Middle frontal gyrus (tissue), 1 donor: ENCODE results near the gene FSTL4.

Source experiments
- DNase-seq: peaks from one replicate; pipeline ENCODE4 v3.0.0-alpha.2; 2015; ENCODE audit warnings: low spot score; ENCODE audit errors: extremely low spot score

The FSTL4 gene

DNA sequence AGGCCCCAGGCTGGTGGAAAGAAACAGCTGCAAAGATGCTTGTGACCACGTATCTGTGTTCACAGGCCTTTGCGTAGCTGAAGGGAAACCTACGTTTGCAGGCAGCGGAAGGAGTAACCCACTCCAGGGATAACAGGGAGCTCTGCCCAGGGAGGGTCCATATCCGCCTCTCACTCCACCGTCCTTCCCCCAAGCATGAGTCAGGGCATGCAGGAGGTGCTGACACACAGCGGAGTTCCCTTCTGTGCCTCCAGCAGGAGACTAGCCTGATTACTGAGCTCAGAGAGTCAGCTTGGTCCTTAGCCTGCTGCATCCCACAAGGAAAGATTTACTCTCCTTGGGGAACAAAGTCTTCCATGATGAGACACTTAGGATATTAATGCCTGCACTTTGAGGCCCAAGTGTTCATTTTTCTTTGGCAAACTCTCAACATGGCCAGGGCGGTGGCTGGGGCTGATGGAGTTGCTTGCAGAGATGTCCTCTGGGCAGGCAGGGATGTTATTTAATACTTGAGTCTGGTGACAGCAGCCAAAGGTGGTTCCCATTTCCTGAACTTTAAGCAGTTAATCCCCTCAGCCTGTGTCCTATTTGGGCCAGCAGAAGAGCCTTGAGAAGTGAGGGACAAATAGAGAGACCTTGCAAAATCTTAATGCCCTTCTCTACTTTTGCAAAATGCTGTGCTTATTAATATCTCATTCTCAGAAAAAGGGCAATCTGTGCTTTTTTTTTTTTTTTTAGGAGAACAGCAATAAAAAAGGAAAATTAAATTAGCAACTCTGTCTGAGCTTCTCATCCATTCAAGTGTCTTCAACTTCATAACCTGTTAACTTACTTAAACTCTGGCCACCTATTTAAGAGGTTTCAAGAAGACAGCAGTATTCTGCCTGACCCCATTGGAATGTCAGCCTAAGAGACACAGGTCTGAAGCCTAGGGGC, 338.4 kb downstream of the FSTL4 start:
- no peak for DNase-seq

DNA sequence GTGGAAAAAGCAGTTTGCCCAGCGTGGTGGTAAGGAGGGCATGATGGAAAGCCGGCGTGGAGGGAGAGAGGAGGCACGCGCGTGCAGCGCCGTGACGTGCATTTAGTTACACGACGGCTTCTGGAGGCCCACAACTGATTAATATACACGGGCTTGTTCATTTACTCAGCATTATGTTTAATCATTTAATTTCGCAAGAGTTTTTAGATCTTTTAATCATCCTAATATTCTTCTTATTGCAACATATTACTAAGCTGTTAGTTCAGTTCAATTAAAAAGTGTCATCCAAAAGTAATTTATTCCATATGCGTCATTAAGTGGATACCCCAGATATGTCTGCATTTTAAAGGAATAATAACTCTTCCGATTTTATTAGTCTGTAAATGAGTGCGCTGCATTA, 340.0 kb downstream of the FSTL4 start:
- DNase-seq: no peak

DNA sequence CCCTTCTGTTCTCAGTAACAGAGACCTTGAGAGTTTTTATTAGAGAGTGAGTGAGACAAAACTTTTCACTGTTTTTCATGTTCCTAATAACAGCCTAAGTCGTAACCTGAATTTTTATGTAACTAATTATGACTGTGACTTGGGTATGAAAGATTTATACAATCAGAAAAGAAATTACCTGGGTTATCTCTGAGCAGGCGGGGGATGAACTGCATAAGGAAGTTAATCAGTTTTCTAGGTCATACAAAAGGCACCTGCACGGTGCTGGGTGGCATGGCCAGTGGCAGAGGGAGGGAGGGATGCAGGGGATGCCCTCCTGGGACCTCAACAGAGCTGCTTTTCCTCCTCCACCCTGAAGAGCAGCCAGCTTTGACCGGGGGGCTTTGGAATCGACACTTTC, 340.7 kb downstream of the FSTL4 start:
- no peak for DNase-seq

DNA sequence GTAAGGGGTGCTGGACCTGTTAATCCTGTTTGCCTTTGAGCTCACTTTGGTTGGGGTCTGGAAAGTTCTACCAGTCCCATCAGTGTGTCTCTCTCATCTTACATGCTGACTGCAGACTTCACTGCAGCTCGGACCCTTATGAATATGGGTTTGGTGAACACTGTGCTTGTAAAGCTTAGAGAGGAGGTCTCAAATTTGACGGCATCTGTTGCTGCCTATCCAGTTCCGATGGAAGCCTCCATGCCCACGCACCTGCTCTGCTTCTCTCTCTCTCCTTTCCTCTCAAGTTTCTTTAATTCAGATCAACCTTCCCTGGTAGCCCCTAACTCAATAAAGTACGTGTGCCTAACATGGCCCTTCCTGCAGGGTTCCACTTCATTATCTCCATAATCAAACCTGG, 342.6 kb downstream of the FSTL4 start:
- no peak for DNase-seq

DNA sequence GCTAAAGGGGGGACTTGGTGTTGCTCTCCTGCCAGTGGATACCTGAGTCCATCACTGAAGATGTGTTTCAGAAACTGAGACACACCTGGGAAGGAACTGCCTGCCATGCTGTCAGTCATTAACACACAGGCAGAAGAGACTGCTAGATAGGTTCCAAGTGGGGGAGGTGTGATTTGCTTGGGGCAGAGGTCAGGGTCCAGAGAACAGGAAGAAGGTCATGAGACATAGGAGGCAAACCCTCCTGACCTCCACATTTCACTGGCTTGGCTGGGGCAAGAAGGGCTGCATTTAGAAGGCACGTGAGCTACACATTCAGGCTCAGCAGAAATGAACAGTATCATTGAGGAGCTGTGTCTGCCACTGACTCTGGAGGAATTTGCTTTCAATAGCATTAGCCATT, 344.7 kb downstream of the FSTL4 start:
- no peak for DNase-seq

DNA sequence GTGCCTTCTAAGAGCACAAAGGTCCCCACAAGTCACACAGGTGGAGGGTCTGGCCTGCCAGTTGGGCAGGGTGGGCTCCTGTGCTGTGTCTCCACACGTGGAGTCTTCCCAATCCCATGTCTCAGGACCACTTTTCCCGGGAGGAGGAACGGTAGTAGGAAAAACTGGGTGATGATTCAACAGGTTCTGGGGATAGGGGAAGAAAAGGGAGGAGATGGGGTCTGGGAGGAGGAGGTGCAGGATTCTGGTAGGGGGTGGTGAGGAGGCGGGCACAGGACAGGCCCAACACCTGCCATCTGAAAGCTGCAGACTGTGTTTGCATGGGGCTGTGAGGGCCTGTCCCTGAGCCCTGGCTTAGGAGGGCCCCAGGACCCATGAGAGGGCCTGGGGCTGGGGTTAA, 345.4 kb downstream of the FSTL4 start:
- DNase-seq: no peak

DNA sequence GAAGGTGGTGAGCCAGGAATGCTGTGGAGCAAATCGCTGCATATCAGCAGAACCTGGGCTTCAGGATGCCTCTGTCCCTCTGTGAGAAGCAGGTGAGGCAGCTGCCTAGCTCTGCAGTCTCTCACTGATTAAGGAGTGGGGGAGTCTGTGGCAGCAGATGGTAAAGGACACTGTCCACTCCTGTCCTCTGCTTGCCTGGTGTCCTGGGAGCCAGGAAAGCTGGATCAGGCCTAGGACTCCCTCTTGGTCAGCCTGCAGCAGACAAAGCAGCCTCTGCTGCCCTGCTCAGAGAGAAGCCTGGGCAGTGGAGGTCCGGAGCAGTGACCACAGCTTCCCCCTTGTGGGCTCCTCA, 345.8 kb downstream of the FSTL4 start:
- no peak for DNase-seq

DNA sequence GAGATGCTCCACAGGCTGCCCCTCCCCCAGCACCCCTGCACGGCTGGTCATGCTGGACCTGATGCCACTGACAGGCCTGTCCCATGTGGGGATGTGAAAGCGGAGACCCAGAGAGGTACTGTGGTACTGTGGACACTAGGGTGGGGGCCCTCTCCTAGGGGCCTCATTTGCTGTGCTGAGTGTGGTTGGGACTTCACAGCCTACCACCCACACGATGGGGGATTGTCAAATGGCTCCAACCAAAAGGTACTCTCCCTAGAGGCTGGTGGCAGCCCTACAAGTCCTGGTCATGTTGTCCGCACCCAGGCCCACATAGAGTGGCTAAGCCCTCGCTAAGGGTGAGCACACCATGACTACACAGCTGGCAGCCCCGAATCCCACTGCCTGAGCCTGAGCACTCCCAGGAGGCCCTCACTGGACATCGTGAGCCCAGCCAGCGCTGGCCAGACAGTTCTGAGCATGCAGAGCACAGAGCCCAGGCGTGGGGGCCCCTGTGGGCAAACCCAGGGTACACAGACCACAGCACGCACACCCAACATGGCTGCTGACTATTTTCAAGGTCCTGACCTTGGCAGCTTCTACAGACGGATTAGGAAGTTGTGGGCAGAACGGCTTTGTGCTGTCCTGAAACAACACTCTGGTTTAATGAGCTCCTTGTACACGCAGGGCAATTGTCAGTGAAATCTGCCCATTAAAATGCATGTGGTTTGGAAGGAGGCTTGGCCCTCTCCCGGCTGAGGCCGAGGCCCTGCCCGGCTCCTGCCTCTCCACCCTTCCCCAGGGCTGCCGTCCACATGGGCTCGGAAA, 346.4 kb downstream of the FSTL4 start:
- DNase-seq: no peak

DNA sequence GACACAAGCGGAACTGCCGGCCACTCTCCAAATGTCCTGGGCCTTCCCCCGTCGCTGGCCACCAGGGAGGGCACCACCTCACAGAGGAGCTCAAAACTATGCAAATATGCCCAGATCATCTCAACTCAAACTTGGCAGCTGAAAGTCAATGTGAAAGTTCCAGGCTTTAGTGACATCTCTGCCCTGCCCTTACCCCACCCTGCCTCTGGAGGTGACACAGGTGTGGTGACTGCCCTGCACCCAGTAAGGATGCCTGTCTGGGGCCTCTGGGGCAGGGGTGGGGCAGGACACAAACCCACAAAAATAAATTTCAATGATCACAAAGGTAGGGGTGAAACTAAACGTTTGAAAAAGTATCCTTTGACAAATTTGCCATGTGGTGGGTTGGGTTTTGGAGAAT, 347.1 kb downstream of the FSTL4 start:
- DNase-seq: no peak

DNA sequence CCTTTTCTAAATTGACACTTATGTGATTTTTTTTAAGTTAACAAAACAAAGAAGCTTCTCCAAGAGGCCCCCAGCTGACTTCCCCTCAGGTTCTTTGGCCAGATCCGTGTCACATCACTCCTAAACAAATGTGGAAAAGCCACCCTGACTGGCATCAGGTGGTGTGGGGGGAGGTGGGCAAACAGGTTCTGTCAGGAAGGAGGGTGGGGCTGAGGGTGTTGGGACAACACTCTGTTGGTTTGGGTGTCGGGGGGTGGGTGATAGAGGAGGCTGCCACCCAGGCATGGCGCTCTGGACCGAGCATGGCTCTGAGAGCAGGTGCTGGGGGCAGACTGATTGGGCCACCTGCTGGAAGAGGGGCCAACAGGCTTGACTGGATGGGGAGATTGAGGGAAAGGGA, 349.7 kb downstream of the FSTL4 start:
- DNase-seq: no peak

DNA sequence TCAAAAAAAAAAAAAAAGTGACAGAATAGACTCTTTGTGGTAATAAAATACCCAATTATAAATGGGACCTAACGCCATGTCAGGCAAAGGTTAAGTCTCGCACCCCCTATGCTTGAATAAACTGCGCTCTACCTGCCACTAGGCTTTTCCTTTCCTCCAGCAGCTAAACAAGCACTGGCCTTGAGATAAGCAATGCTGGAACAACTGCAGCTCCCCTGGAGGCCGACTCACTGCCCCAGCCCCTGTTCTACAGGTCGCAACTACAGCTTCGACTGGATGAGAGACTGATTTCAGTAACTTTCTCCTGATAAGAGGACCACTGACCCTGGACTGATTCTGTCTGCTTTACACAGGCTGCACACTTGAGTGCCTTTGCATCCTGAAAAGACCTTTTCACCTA, 350.3 kb downstream of the FSTL4 start:
- no peak for DNase-seq

DNA sequence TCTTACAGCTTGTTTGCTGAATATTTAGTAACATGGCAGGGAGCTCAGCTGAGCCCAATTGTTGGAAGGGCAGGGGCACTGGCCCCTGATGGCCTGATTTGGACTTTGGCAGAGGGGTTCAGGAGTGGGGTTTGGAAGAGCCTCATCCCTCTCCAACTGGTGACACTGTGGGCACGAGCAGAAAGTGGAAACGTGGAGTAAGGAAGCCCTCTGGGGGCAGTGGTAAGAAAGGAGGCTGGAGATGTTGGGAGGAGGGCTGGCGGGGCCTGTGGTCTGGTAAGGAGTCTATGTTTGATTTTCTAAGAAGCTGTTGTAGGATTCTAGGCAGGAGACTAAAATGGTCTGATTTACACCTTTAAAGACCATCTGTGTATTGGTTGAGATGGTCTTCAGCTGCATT, 351.6 kb downstream of the FSTL4 start:
- no peak for DNase-seq

DNA sequence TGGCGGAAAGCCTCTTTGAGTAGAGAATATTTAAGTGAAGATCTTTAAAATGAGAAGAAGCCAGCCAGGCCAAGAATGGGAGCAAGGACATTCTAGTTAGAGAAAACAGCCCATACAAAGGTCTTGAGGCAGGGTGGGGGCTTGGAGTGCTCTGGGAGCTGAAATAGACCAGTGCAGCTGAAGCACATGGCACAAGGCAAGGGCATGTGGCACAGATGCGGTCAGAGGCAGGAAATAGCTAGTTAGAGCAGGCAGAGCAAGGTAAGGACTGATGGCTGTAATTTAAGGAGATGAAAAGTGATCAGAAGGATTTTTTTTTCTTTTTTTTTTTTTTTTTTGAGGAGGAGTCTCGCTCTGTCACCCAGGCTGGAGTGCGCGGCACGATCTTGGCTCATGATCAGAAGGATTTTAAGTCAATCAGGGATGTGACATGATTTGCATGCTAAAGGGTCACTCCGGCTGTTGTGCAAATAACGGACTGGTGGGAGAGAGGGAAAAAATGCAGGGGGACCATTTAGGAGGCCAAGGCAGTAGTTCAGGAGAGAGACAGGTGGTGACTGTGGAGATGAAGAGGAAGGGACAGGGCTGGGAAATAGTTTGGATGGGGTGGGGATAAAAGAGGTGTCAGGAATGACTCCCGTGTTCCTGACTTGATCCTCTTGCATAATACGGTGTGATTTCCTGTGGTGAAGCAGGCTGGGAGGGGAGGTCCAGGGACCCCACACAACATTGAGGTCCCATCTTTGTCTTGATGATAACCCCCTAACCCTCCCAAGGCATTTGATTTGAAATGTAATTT, 352.9 kb downstream of the FSTL4 start:
- no peak for DNase-seq

DNA sequence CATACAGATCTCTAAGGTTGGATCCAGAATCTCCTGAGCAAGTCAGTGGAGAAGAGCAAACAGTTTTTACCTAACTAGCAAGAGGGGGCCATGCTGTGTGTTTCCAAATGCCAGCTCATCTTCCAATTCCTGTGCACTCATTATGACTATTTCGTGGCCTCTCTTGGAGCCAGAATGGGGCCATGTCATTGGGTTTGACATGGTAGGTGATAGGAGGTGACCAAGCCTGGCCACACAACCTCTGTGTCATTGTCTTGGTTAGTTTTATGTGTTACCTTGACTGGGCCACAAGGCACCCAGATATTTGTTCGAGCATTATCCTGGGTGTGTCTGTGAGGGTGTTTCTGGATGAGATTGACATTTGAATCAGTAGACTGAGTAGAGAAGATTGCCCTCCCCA, 354.4 kb downstream of the FSTL4 start:
- DNase-seq: no peak

DNA sequence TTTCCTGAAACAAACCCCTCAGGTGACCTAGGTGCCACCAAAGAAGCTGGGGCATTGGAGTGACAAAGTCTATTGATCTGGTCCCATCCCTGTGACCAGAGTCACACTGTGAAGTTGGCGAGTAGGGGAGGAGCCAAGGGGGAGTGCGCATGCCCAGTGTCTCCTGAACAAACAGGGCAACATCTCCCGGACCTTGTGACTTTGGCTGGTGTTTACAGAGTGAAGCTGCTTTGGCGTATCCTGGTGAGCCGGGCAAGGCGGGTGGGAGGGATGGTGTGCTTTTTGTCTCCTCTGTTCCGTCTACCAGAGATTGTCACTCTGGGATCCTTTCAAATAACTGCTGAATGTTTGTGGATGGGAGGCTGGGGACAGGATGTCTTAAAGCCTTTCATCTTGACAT, 356.1 kb downstream of the FSTL4 start:
- no peak for DNase-seq

DNA sequence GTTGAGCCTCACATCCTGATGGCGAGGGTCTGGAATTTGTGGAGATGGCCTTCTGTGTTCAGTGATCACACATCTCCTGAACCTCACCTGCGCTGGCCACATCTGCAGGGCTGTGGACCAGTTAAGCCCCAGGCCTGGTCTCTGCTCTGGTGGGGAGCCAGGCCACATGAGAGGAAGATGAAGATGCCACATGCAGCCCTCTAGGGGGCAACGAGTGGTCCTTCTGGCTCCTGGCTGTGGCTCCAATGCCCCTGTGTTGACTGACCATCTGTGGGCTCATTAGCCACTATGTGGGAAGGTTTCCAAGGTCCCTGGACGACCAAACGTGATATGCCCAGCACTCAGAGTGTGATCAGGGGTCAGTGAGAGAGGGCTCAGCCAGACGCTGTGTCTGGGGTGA, 357.5 kb downstream of the FSTL4 start:
- no peak for DNase-seq

DNA sequence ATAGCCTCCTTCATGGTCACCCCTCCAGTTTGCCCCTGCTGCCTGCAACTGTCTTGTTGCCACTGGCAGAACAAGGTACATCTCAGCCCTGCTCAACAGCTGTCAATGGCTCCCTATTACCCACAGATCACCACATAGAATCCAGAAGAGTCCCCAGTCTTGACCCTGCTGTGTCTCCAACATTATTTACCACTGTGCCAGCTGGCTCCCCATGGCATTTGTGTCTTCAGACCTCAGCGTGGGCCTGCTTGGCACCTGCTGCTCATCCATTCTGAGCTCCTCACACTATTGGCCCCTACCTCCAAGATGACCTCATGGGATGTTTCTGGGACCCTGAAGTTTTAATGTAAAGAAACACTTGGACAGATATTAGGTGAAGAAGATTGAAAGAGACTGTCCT, 358.7 kb downstream of the FSTL4 start:
- DNase-seq: no peak

DNA sequence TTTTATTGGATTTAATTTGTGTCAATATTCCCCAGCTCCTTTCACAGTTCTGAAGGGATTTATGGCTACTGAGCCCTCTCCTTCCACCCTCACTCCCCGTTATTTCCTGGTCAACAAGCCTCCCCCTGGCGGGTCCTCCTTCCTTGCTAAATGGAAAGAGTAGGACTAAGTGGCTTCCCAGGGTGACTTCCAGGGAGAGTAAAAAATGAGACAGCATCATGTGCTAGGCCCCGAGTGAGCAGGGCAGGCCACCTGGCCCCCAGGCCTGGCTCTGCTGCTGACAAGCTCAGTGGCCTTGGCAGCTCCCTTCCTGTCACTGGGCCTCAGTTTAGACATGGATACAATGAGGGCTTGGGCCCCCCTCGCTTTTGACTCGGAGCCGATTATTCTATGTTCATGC, 359.3 kb downstream of the FSTL4 start:
- no peak for DNase-seq

DNA sequence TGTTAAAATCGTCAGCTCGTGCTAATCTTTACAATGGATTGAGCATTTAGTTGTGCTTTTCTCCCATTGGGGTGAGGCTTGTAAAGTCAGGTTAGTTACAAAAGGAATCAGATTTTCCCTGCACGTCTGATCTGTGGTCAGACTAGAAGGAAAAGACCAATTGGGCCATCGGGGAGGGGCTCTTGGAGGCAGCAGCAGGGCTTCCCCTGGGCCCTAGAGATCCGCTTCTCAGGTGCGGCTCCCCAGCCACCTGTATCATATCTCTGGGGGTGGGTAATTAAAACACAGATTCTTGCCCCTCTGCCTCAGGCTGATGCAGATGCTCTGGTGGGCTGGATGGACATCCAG, 360.2 kb downstream of the FSTL4 start:
- DNase-seq: no peak

DNA sequence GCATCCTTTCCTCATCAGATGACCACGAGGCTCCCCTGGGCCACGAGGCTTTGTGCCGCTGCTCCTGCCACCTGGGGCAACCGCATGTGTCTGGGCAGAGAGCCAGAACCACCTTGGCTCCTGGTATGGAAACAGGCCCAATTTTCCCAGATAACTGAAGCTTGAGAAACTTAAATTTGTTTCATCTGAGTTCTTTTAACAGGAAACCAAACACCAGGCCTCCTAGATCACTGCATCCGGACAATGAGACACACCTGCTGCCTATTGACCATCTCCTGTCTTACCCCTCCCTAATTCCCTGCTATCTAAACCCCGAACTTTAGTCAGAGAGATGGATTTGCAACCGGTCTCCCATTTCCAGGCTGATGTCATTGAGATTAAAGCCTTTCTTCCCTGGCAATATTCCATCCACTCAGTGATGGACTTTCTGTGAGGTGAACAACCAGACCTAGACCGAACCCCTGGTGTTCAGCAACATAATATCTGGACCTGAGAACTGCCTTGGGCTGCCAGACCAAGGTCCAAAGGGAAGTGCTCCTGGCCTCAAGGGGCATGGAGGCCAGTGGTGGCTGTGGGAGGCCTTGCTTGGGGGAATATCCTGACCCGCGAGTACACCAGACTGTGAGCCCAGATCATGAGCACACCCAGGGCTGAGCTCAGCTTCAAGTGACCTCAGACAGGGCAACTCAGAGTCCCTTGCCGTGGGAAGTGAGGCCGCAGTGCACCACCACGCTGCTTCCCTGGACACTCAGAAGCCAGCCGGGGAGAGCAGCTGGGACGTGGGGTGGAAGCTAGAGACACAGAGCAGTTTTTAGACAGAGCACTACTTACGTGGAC, 360.8 kb downstream of the FSTL4 start:
- no peak for DNase-seq

DNA sequence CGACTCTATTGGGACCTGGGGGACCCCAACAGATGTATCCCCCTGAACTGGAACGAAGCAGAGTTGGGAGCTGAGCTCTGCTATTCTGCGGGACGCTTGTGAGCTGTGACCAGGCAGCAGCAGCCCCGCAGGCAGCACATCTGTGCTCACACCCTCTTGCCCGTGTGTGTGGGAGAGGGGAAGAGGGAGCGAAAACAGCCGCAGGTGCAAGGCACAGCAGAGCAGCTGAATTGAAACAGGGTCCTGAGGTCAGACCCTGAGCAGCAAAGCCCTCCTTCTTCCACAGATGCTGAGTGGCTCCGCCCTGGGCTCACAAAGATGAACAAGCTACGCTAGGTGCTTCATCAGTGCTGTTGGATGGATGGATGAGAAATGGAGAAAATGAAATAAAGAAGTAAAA, 361.8 kb downstream of the FSTL4 start:
- no peak for DNase-seq
